GM12878 (cell line): ENCODE results near the gene ZYG11B.

ENCODE experiments used
- BACH1 ChIP-seq: fragments of 450-650 bp; IDR thresholded peaks from 2 replicates; pipeline ENCODE4 v1.6.1; 2017; ENCODE audit warnings: mild to moderate bottlenecking, borderline replicate concordance
- BHLHE40 ChIP-seq, 2 experiments: fragments of 450-650 bp in 1 of 2; IDR thresholded peaks; 2 replicates each; pipeline ENCODE4 v1.6.1; 2011 to 2017; ENCODE audit warnings: low read depth in 2 of 2, borderline replicate concordance in 1 of 2, improper control_type of control experiment in 1 of 2, low read length in 1 of 2, mild to moderate bottlenecking in 1 of 2
- ESRRA ChIP-seq: IDR thresholded peaks from 2 replicates; pipeline ENCODE4 v1.6.1; 2012; ENCODE audit warnings: mild to moderate bottlenecking, low read length, improper control_type of control experiment
- NRF1 ChIP-seq: conservative IDR thresholded peaks from 2 replicates; pipeline ENCODE4 v1.6.1; 2011; ENCODE audit warnings: mild to moderate bottlenecking, low read depth, low read length, improper control_type of control experiment
- POLR2AphosphoS2 ChIP-seq: IDR thresholded peaks from 2 replicates; pipeline ENCODE4 v1.6.1; 2011; ENCODE audit warnings: low read depth, mild to moderate bottlenecking, low read length, improper control_type of control experiment, moderate library complexity
- RCOR1 ChIP-seq: conservative IDR thresholded peaks from 2 replicates; pipeline ENCODE4 v1.6.1; 2012; ENCODE audit warnings: low read depth, low read length, improper control_type of control experiment
- TAF1 ChIP-seq: IDR thresholded peaks from 2 replicates; pipeline ENCODE4 v1.6.1; 2011; ENCODE audit warnings: mild to moderate bottlenecking, low read depth, low read length, borderline replicate concordance
- TCF12 ChIP-seq: IDR thresholded peaks from 2 replicates; pipeline ENCODE4 v1.6.1; 2011; ENCODE audit warnings: low read depth, mild to moderate bottlenecking, low read length
- ZNF24 ChIP-seq: fragments of 450-650 bp; IDR thresholded peaks from 2 replicates; pipeline ENCODE4 v1.6.1; 2017; ENCODE audit warnings: antibody characterized with exemption, mild to moderate bottlenecking
- TF ChIP-seq, protein P1 (sequence below), 3 experiments: IDR thresholded peaks in 2 of 3; conservative IDR thresholded peaks in 1 of 3; 2 replicates each; pipeline ENCODE4 v1.5.1; 2011; ENCODE audit warnings: low read depth in 3 of 3, low read length in 3 of 3, mild to moderate bottlenecking in 3 of 3, control low read depth in 2 of 3, moderate library complexity in 2 of 3, inconsistent platforms in 1 of 3, mixed read lengths in 1 of 3; ENCODE audit not compliant: control insufficient read depth in 2 of 3, insufficient read depth in 1 of 3; ENCODE audit errors: extremely low read depth in 1 of 3
- TF ChIP-seq, protein P2 (sequence below): IDR thresholded peaks from 2 replicates; pipeline ENCODE4 v1.6.1; 2012; ENCODE audit warnings: low read length, inconsistent platforms
- TF ChIP-seq, protein P3 (sequence below): fragments of 450-650 bp; IDR thresholded peaks from 2 replicates; pipeline ENCODE4 v1.6.1; 2018; ENCODE audit warnings: mild to moderate bottlenecking, low read depth, moderate library complexity; ENCODE audit not compliant: partially characterized antibody

DNA sequence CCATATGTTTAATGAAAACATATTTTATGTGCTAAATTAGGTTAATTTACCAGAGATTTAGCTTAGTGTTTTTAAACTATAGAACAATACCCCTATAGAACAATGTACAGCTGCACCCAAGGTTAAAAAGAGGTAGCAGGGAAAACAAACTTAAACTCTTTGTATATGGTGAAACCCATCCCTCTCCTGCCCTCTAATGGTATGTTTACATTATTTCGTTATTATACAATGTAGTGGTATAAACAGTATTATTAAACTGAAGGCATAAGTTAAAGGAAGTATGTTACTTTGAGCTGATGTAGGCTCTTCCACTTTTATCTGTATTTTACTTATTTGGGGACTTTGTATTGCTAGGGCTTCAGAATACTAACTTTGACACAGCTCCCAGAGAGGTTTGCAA lies 99.6 kb downstream of the ZYG11B start:
- TF ChIP-seq, protein P1, sequence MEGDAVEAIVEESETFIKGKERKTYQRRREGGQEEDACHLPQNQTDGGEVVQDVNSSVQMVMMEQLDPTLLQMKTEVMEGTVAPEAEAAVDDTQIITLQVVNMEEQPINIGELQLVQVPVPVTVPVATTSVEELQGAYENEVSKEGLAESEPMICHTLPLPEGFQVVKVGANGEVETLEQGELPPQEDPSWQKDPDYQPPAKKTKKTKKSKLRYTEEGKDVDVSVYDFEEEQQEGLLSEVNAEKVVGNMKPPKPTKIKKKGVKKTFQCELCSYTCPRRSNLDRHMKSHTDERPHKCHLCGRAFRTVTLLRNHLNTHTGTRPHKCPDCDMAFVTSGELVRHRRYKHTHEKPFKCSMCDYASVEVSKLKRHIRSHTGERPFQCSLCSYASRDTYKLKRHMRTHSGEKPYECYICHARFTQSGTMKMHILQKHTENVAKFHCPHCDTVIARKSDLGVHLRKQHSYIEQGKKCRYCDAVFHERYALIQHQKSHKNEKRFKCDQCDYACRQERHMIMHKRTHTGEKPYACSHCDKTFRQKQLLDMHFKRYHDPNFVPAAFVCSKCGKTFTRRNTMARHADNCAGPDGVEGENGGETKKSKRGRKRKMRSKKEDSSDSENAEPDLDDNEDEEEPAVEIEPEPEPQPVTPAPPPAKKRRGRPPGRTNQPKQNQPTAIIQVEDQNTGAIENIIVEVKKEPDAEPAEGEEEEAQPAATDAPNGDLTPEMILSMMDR (IDR thresholded peaks at IDR 0.05 in 2 of 3, conservative IDR thresholded peaks at IDR 0.05 in 1 of 3; ENCODE audit: control insufficient read depth in 2 of 3, extremely low read depth in 1 of 3, insufficient read depth in 1 of 3, low read depth in 3 of 3, low read length in 3 of 3) = peak; percentile 18 to 42 (median 30); a peak in 4 of 6 replicates
- TF ChIP-seq TCF12 (no peak), BACH1 (no peak), RCOR1 (no peak), TAF1 (no peak), ZNF24 (no peak), BHLHE40 (IDR thresholded peaks at IDR 0.05; ENCODE audit: borderline replicate concordance in 1 of 2, low read depth in 2 of 2, low read length in 1 of 2) (no peak), NRF1 (no peak), ESRRA (no peak; the same call in 1 of the 2 replicates), POLR2AphosphoS2 (no peak)
- TF ChIP-seq, protein P2, sequence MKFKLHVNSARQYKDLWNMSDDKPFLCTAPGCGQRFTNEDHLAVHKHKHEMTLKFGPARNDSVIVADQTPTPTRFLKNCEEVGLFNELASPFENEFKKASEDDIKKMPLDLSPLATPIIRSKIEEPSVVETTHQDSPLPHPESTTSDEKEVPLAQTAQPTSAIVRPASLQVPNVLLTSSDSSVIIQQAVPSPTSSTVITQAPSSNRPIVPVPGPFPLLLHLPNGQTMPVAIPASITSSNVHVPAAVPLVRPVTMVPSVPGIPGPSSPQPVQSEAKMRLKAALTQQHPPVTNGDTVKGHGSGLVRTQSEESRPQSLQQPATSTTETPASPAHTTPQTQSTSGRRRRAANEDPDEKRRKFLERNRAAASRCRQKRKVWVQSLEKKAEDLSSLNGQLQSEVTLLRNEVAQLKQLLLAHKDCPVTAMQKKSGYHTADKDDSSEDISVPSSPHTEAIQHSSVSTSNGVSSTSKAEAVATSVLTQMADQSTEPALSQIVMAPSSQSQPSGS = no peak
- TF ChIP-seq, protein P3, sequence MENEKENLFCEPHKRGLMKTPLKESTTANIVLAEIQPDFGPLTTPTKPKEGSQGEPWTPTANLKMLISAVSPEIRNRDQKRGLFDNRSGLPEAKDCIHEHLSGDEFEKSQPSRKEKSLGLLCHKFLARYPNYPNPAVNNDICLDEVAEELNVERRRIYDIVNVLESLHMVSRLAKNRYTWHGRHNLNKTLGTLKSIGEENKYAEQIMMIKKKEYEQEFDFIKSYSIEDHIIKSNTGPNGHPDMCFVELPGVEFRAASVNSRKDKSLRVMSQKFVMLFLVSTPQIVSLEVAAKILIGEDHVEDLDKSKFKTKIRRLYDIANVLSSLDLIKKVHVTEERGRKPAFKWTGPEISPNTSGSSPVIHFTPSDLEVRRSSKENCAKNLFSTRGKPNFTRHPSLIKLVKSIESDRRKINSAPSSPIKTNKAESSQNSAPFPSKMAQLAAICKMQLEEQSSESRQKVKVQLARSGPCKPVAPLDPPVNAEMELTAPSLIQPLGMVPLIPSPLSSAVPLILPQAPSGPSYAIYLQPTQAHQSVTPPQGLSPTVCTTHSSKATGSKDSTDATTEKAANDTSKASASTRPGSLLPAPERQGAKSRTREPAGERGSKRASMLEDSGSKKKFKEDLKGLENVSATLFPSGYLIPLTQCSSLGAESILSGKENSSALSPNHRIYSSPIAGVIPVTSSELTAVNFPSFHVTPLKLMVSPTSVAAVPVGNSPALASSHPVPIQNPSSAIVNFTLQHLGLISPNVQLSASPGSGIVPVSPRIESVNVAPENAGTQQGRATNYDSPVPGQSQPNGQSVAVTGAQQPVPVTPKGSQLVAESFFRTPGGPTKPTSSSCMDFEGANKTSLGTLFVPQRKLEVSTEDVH = no peak
